Caco-2 (cell line): ENCODE results near the gene NELL2. TPM values are rescaled to one million over a fixed set of nuclear protein-coding genes. Genes with fewer than 3 reads are reported as not detected.

Experiments
- BruUV-seq: library from RNA; stranded (reverse); fragments of 400-500 nt; replicated peaks from 2 replicates; lab custom pipeline; 2021; lab: Mats Ljungman, UMichigan
- CTCF ChIA-PET: fragments of 300-600 bp; sonication (Branson Sonifier 250); formaldehyde crosslinking; loops from one replicate; lab custom pipeline; 2022; ENCODE audit warnings: antibody characterized with exemption; lab: Charles Lee
- POLR2A ChIA-PET: fragments of 300-600 bp; sonication (Branson Sonifier 250); formaldehyde crosslinking; loops from one replicate; lab custom pipeline; 2022; ENCODE audit warnings: antibody characterized with exemption; lab: Charles Lee
- DNase-seq, 2 experiments: peaks; one replicate each; pipeline versions ENCODE4 v3.0.0 to v3.0.0-alpha.2; 2020 to 2022
- H3K27me3 ChIP-seq: replicated peaks from 2 replicates; pipeline ENCODE4 v1.6.0; 2011; ENCODE audit warnings: low read length; ENCODE audit not compliant: control insufficient read depth, insufficient read depth
- H3K36me3 ChIP-seq: 2 replicates; pipeline ENCODE4 v1.5.1; 2011; ENCODE audit warnings: low read length; ENCODE audit not compliant: control insufficient read depth, insufficient read depth
- H3K4me1 ChIP-seq: fragments of 250-450 bp; sonication (Bioruptor Pico); 2 replicates; pipeline ENCODE4 v1.5.1; 2020; ENCODE audit warnings: mild to moderate bottlenecking
- H3K4me3 ChIP-seq: 2 replicates; pipeline ENCODE4 v1.5.1; 2011; ENCODE audit warnings: low read depth, mild to moderate bottlenecking, control low read depth, low read length
- H3K9me3 ChIP-seq: fragments of 250-450 bp; sonication (Bioruptor Pico); 2 replicates; pipeline ENCODE4 v1.5.1; 2020; ENCODE audit warnings: mild to moderate bottlenecking, moderate library complexity
- H3K27ac Mint-ChIP-seq: one replicate; pipeline ENCODE4 v1.8.0; 2022; ENCODE audit warnings: mixed read lengths; ENCODE audit not compliant: unreplicated experiment
- H3K27me3 Mint-ChIP-seq: one replicate; pipeline ENCODE4 v1.8.0; 2022; ENCODE audit warnings: mixed read lengths; ENCODE audit not compliant: insufficient read depth, unreplicated experiment
- H3K36me3 Mint-ChIP-seq: one replicate; pipeline ENCODE4 v1.8.0; 2022; ENCODE audit warnings: mild to moderate bottlenecking, mixed read lengths; ENCODE audit not compliant: insufficient read depth, unreplicated experiment
- H3K4me1 Mint-ChIP-seq: one replicate; pipeline ENCODE4 v1.8.0; 2022; ENCODE audit warnings: low read depth, mixed read lengths; ENCODE audit not compliant: unreplicated experiment
- H3K4me3 Mint-ChIP-seq: one replicate; pipeline ENCODE4 v1.8.0; 2022; ENCODE audit warnings: mild to moderate bottlenecking, moderate library complexity, mixed read lengths; ENCODE audit not compliant: unreplicated experiment
- H3K9me3 Mint-ChIP-seq: one replicate; pipeline ENCODE4 v1.8.0; 2022; ENCODE audit warnings: mixed read lengths; ENCODE audit not compliant: unreplicated experiment
- CTCF ChIP-seq, 2 experiments: fragments of 200-600 bp in 1 of 2; IDR thresholded peaks; 1 replicate in 1 of 2; 2 replicates in 1 of 2; pipeline versions ENCODE4 v1.5.1 to v1.8.0; 2011 to 2022; ENCODE audit warnings: antibody characterized with exemption in 1 of 2, control low read depth in 1 of 2, inconsistent platforms in 1 of 2, low read depth in 1 of 2, low read length in 1 of 2, mild to moderate bottlenecking in 1 of 2, moderate library complexity in 1 of 2; ENCODE audit not compliant: insufficient read depth in 1 of 2, severe bottlenecking in 1 of 2, unreplicated experiment in 1 of 2
- intact Hi-C: fragments of 100-400 bp; cut with micrococcal nuclease; formaldehyde crosslinking; loops from one replicate; pipeline ENCODE4 v1.10.0; 2022; ENCODE audit not compliant: unreplicated experiment
- total RNA-seq: library from RNA; stranded (reverse); gene quantifications from 2 replicates; pipeline ENCODE4 v1.2.3, GENCODE V29; 2022

Gene NELL2
- total RNA-seq, 1 experiment from 2014 or later, result 0.70 TPM

GRCh38 chr12:44573723-44574122 is 302.4 kb downstream of the NELL2 start:
- Mint-ChIP-seq H3K4me3 (no peak overlapping the region), H3K4me1 (peaks cover 18% of the 10 kb centered on the region), H3K27me3 (no peaks in the 10 kb centered on the region), H3K27ac (no peak overlapping the region), H3K36me3 (no peaks in the 10 kb centered on the region), H3K9me3 (peaks cover 6% of the 10 kb centered on the region)
- no peaks in the 10 kb centered on the region for H3K9me3 ChIP-seq
- POLR2A ChIA-PET, result no interaction called here
- peaks cover 18% of the 10 kb centered on the region for H3K4me1 ChIP-seq
- no peak for TF ChIP-seq CTCF (IDR thresholded peaks at IDR 0.05; ENCODE audit: insufficient read depth in 1 of 2, low read depth in 1 of 2, low read length in 1 of 2, severe bottlenecking in 1 of 2, unreplicated experiment in 1 of 2)
- H3K36me3 ChIP-seq, result no peaks in the 10 kb centered on the region
- CTCF ChIA-PET, result no interaction called here
- DNase-seq, result no peak
- intact Hi-C loops, result loop anchor here (2.0 kb wide), 1 partner anchor 47 kb away; no protein-coding TSS in a partner anchor
- no TSS peak for BruUV-seq
- H3K27me3 ChIP-seq, result no peaks in the 10 kb centered on the region
- no peak overlapping the region for H3K4me3 ChIP-seq

GRCh38 chr12:44571006-44571550 is 305.0 kb downstream of the NELL2 start:
- no peaks in the 10 kb centered on the region for H3K9me3 ChIP-seq
- no TSS peak for BruUV-seq
- H3K27me3 ChIP-seq, result no peaks in the 10 kb centered on the region
- intact Hi-C loops, result no loop called here
- DNase-seq, result no peak
- ChIA-PET POLR2A (no interaction called here), CTCF (no interaction called here)
- Mint-ChIP-seq H3K36me3 (no peaks in the 10 kb centered on the region), H3K9me3 (peaks cover 2% of the 10 kb centered on the region), H3K27me3 (no peaks in the 10 kb centered on the region), H3K4me1 (peaks cover 15% of the 10 kb centered on the region), H3K27ac (no peak overlapping the region), H3K4me3 (no peak overlapping the region)
- H3K36me3 ChIP-seq, result no peaks in the 10 kb centered on the region
- TF ChIP-seq CTCF (IDR thresholded peaks at IDR 0.05; ENCODE audit: insufficient read depth in 1 of 2, low read depth in 1 of 2, low read length in 1 of 2, severe bottlenecking in 1 of 2, unreplicated experiment in 1 of 2), result no peak
- peaks cover 18% of the 10 kb centered on the region for H3K4me1 ChIP-seq
- no peak overlapping the region for H3K4me3 ChIP-seq

GRCh38 chr12:44570036-44570583 is 306.0 kb downstream of the NELL2 start:
- DNase-seq, result no peak
- H3K36me3 ChIP-seq, result no peaks in the 10 kb centered on the region
- CTCF ChIA-PET, result no interaction called here

More at GRCh38 chr12:44570036-44570583, 306.0 kb downstream of the NELL2 start:
- Mint-ChIP-seq H3K36me3 (no peaks in the 10 kb centered on the region), H3K4me1 (peaks cover 8% of the 10 kb centered on the region), H3K27me3 (no peaks in the 10 kb centered on the region), H3K27ac (no peak overlapping the region), H3K4me3 (no peak overlapping the region), H3K9me3 (no peaks in the 10 kb centered on the region)
- TF ChIP-seq CTCF (IDR thresholded peaks at IDR 0.05; ENCODE audit: insufficient read depth in 1 of 2, low read depth in 1 of 2, low read length in 1 of 2, severe bottlenecking in 1 of 2, unreplicated experiment in 1 of 2), result no peak
- Histone ChIP-seq H3K4me3 (no peak overlapping the region), H3K4me1 (peaks cover 9% of the 10 kb centered on the region), H3K9me3 (no peaks in the 10 kb centered on the region), H3K27me3 (no peaks in the 10 kb centered on the region)
- POLR2A ChIA-PET, result no interaction called here
- intact Hi-C loops, result no loop called here
- no TSS peak for BruUV-seq
